ENCODE data around the gene PASK.
"Not testable (repeated sequence)": the region's sequence is repeated elsewhere in the genome, so short reads cannot be mapped to it uniquely, and the experiment has no call there.

The PASK gene

GRCh38 chr2:241102239-241102803, 47.0 kb downstream of the PASK start, which contains the start of gene MTERF4:
Gene MTERF4, minus strand, starts transcription at chr2:241102287. Its CDS starts 14 bp downstream, at chr2:241102273.
- ATAC-seq = peak; percentile 99

DNA sequence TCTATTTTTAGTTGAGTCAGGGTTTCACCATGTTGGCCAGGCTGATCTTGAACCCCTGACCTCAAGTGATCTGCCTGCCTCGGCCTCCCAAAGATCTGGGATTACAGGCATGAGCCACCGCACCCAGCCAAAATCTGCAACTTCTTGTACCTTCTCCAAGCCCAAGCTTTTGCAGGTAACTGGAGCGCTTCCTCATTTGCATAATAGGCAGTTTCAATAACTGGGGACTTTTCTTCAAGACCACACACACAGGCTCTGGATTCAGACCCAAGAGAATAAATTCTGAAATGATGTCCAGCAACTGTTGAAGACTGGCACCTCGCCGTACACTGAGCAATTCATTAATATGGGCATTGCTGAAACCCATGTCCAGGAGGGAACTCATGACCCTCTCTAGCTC, 50.0 kb downstream of the PASK start:
- no peak for ATAC-seq

DNA sequence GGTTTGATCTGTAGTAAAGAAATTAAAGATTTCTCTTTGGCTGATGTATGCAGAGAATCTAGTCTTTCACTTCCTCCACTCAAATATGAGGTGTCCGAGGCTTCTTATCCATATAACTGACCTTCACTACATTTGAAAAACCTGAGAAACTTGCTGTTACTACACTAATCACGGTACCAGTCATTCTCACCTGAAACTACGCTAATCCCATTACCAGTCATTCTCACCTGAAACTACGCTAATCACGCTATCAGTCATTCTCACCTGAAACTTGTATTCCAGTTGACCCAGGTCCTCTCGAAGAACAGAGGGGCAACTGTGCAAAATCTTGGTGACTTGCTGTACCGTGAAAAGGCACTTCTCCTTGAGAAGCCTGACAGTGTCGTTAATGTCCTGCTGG, 52.3 kb downstream of the PASK start:
- peak; percentile 70 to 74 for ATAC-seq

DNA sequence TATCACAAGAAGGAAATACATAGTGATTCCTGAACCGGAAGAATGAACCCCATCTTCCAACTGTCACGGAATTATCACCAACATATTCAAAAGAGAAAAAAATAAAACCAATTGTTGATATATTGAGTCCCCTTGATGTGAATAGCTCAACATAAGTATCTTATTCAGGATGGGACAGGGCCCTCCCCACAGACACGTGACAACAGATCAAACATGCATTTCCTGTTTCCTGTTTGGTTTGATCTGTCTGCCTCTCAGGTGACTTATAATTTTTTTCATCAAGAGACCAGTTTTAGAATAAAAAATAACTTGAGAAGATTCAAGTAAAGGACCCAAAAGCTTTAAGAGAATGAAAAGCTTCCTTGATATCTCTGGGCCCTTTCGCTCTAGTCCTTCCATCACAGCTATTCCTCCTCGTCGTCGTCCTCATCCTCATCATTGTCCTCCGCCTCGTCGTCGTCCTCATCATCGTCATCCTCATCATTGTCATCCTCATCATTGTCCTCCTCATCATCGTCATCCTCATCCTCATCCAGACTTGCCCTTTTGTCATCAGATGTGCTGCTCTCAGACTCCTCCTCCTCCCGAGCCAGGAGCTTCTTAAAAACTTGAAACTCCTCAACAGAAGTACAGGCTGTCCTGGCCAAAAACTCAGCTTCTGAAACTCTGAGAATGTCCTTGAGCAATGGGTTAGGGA, 53.5 kb downstream of the PASK start:
- peak; percentile 66 to 67 for ATAC-seq

DNA sequence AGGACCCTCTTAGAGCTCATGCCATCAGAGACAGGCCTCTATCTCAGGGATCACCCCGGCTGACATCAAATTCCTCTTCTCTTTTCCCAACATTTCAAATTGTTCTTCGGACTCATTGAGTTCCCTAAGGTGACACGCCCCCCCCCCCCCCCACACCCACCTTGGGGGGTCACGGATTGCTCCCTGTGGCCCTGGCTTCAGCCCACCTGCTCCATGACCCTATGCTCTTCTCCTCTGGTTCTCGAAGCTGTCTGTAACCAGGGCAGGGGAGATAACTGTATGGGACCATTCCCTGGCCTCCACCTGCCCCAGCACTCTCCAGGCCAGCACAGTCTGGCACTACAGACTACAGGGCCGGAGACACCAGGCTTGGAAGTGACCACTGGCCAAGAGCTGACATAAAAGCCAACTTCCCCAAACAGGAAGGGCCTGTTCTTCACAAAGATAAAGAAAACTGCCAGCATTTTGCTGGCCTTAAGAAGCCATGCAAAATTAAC, 54.3 kb downstream of the PASK start:
- ATAC-seq = no peak

DNA sequence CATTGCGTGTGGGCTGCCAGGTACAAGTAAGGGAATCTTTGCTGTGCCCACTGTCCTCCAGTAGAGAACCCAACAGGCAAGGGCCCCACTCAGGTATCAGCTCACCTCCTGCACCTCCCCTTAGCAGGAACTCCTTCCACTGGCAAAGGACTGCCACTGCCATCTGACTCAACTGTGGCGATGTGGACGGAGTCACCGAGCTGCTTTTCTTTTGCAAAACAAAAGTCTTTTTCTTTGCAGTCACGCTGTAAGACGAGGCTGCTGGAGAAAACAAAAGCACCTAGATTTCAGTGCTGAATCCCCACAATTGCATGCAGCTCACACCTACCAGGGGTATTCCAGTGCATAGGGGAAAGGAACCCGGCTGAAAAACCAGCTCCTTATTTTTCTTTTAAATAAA, 55.1 kb downstream of the PASK start:
- ATAC-seq = no peak

GRCh38 chr2:241093133-241093781, 56.0 kb downstream of the PASK start:
- ATAC-seq = not testable (repeated sequence)

DNA sequence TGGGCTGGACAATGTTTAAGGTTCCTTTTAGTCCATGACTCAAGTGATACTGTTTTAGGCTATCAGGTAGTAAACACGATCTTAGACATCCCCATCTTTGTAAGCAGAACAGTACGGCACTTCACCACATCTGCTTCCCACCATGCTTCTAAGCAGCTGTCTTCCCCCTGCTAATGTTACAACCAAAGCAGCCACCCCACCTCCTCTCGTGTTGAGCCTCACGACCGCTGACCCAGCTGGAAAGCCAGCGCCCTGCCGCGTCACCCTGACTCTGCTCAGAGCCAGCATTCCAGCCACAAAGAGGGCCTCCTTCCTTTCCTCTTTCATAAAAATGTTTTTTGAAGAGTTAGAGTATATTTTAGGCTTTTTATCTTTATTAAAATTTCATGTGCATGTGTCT, 56.6 kb downstream of the PASK start:
- no peak for ATAC-seq

- ATAC-seq = no peak
These were observed 57.4 kb downstream of the PASK start for GRCh38 chr2:241091734-241092445.

DNA sequence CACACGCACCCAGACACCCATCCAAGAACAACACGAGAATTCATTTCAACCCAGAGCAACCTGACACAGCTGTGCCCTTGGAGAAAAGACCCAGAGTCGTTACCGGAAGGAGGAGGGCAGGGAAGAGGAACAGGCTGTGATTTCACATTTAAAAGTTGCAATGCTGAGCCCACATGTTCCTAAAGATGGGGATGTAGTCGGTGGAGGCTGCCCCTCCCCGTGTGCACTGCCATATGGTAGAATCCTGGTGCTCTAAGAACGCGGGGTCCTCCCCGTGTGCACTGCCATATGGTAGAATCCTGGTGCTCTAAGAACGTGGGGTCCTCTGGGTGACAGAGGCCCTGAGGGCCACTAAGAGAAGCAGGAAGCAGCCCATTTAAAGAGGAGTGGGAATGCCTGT, 58.1 kb downstream of the PASK start:
- no peak for ATAC-seq

DNA sequence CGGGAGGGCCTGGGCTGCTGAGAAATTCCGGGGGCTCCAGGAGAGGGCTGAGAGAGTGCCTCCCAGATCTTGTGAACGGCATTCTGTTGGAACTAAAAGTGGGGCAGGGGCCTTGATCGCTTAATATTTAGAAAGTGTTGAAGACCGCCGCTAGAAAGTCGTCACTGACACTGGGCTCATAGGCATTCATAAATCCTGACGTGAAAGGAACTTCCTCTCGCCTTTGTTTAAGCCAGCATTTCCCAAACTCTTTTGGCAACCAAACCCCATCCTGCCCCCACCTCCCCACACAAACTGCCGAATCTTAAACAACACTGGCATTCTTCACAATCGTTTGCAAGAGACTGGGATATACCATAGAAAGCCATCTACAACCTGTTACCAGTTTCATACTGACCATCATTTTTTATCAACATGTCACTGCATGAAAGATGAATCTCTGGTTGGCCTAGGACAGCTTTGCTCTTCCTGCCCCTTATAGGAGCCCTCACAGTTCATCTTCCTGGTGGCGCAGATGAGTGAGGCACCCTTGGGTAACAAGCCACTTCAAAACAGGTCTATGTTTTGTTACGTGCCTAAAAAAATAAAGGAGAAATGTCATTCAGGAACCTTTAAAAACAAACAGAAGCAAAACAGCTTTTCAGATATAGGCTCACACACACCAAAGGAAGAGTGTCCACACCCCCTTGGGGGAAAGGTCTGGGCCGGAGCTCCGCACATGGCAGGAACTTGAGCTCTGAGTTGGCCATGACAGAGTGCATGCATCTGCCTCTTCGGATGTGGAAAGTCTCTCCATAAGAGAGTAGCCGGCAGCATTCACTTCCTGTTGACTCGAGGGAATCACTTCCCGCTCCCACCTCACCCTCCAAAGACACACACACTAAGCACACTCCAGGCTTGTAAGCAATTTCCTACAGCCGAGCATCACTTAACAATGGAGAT, 60.2 kb downstream of the PASK start:
- ATAC-seq = no peak

DNA sequence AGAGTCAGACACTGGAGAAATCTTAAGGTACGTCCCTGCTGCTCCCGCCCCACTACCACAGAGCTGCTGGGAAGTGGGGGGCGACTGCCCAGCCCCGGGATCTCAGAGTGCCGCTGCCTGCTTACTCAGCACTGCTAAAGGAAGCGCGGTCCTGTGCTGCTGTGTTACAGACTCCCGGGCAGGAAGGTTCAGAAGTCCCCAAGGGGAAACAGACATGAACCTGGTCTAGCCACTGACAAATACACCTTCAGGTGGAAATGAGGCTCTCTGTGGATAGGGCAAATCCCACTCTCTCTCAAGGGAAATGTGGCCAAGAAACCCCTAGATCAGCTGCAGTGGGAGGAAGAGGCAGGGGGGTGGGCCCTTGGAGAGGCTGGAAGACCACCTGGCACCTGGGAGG, 60.9 kb downstream of the PASK start:
- ATAC-seq = no peak

- ATAC-seq = peak in 1 of 2 donors; percentile 33
These were observed 61.6 kb downstream of the PASK start for GRCh38 chr2:241087420-241088268.

GRCh38 chr2:241084856-241085444, 64.3 kb downstream of the PASK start:
- ATAC-seq = no peak

DNA sequence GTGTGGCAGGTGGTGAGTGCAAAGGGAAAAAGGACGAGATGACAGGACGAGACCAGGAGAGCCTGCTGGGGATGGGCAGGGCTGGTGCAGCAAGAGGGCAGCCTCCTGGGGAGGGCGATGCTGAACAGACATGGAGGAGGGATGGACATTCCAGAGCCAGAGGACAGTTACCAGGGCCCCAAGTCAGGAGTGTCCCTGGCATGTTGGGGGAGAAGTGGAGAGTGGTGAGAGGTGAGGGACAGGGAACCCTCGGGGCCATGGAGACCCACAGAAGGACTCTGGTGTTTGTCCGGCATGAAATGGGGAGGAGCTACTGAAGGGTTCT, 66.2 kb downstream of the PASK start:
- ATAC-seq = no peak

DNA sequence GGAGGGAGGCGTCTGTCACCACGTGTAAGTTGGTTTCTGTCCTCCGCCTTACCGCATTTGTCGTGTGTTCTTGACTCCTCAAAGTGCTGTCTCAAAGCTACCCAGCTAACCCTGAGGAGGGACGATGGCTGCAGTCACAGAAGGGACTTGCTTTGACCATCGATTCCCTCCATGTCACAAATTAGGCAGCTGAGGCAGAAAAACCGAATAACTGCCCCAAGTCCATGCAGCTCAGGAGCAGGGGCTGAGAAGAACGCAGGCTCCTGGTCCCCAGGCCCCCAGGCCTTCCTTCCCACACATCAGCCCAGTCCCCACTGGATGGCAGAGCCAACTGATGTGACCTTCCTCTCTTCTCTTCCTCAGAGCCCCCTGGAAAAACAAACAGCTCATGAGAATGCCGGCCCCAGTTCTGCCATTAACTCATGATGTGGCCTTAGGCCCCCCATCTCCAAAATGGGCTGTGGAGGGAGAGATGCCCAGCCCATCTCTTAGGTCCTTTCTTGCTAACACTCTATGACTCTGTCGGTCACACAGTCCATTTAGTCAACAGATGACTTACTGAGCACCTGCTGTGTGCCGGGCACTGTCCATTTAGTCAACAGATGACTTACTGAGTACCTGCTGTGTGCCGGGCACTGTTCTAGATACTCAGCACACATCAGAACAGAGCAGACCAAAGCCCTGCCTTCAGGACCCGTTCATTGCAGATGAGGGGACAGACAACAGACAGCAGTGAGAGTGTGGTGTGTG, 66.8 kb downstream of the PASK start:
- ATAC-seq = no peak

DNA sequence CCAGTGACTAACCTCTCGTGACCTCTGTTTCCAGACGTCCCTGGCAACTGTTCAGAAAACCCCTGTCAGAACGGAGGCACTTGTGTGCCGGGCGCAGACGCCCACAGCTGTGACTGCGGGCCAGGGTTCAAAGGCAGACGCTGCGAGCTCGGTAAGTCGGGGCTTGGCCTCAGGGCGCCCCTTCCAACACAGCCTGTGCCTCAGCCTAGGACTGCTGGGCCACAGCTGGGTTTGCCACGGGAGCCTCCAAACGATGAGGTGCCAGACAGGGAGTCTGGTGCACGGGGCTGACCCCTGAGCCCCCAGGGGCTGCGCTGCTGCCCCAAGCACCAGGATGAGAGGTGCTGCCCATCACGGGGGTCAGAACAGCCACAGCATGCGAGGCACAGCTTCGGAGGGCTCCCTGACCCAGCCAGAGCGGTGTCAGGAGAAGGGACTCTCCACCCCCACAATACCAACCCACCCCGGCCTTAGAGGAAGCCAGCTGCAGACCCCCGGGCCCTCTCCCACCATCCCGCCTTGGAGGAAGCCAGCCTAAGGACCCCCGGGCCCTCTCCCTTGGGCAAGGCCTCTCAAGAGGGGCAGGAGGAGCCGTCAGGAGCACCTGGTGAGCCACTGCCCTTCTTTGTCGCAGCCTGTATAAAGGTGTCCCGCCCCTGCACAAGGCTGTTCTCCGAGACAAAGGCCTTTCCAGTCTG, 67.5 kb downstream of the PASK start:
- no peak for ATAC-seq

- no peak for ATAC-seq
These were observed 68.1 kb downstream of the PASK start for GRCh38 chr2:241081190-241081642.

DNA sequence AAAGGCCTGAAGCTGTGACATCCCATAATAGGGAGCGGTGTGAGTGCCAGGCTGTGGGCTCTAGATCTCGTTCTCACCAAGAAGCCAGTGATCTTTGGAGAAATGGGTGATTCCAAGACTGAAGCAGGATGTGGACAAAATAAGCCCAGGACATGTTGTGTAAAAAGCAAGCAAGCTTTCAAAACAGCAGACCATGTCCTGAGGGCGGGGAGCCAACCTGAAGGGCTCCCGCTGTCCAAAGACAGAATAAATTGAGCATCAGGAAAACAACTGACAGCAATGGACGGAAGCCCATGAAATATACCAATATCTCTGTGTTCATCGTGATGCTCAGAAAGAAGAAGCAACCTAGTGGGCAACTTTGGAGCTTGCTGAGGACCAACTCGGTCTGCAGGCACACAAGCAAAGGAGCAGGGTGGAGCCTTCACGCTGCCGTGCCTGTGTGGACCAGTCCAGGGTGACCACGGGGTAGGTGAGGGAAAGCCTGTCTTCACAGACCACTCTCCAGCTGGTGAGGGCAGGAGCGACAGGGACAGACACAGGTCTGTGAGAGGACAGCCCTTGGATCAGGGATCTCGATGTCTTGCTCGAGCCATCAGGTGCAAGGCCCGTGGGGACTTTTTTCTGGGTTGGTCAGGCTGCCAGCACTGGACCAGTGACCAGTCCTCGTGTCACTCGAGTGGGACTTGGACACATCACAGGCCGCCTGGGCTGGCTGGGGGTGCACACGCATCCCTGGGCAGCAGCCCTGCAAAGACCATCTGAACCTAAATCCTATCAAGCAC, 68.7 kb downstream of the PASK start:
- ATAC-seq = no peak
